Choroid plexus epithelial cell (primary cell): Measurements from ENCODE around the gene RANBP3.
A peak's percentile ranks its signal among the peaks of the same experiment; 100 is the strongest.

Experiments used
- DNase-seq: peaks from one replicate; pipeline ENCODE4 v3.0.0-alpha.2; 2010; ENCODE audit warnings: low read depth
- H3K4me3 ChIP-seq: 2 replicates; pipeline ENCODE4 v1.5.1; 2011; ENCODE audit warnings: low read depth, mild to moderate bottlenecking, control low read depth, low read length, moderate library complexity
- CTCF ChIP-seq: conservative IDR thresholded peaks from 2 replicates; pipeline ENCODE4 v1.5.1; 2011; ENCODE audit warnings: low read depth, mild to moderate bottlenecking, control low read depth, inconsistent platforms, low read length, moderate library complexity

The RANBP3 gene

GRCh38 chr19:5914946-5915781, 62.8 kb downstream of the RANBP3 start:
- DNase-seq, result no peak
- TF ChIP-seq CTCF, result no peak
- no peak overlapping the region for H3K4me3 ChIP-seq

- no peak for TF ChIP-seq CTCF
- H3K4me3 ChIP-seq, result no peak overlapping the region
- no peak for DNase-seq
Measured at GRCh38 chr19:5914358-5914774, 63.6 kb downstream of the RANBP3 start.

GRCh38 chr19:5913739-5914357, 64.1 kb downstream of the RANBP3 start, which contains the start of gene CAPS:
Gene CAPS (plus strand): TSS chr19:5914254. CDS start chr19:5914407, 153 bp downstream.
- H3K4me3 ChIP-seq, result no peak within 1 kb of the TSS
- no peak for TF ChIP-seq CTCF

GRCh38 chr19:5911366-5911765, 66.6 kb downstream of the RANBP3 start:
- no peak overlapping the region for H3K4me3 ChIP-seq
- no peak for TF ChIP-seq CTCF
- DNase-seq, result no peak

More at GRCh38 chr19:5913739-5914357, 64.1 kb downstream of the RANBP3 start, which contains the start of gene CAPS:
- peak; percentile 23 for DNase-seq

- no peak for DNase-seq
- no peak overlapping the region for H3K4me3 ChIP-seq
- TF ChIP-seq CTCF, result no peak
Measured at GRCh38 chr19:5910638-5910907, 67.4 kb downstream of the RANBP3 start.

- H3K4me3 ChIP-seq, result no peak overlapping the region
- no peak for DNase-seq
- no peak for TF ChIP-seq CTCF
Measured at GRCh38 chr19:5908773-5909442, 69.0 kb downstream of the RANBP3 start.
